AG08395 (cell line): ENCODE results near the gene PRCP.
A peak's percentile ranks its signal among the peaks of the same experiment; 100 is the strongest.

Experiments used
- DNase-seq: peaks from one replicate; pipeline ENCODE4 v3.0.0; 2012; ENCODE audit warnings: mixed read lengths, low spot score

PRCP gene

DNA sequence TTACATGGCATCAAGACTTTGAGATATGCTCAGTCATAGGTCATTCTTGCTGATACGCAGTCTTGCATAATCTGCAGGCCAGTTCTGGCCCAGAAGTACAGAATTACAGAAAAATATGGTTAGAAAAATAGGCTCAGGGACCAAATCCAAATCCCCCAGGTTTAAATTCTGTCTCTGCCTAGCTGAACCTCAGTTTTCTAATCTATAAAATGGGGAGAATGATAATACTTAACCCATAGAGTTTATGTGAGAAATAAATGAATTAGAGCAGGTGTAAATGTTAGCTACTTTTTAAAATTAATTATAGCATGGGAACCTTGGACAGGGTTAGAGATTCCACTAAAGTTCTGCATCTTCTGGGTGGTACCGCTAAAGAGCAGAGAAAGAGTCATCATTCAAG is 114.2 kb downstream of the PRCP start:
- no peak for DNase-seq

GRCh38 chr11:82782825-82783374 is 117.3 kb downstream of the PRCP start:
- no peak for DNase-seq

DNA sequence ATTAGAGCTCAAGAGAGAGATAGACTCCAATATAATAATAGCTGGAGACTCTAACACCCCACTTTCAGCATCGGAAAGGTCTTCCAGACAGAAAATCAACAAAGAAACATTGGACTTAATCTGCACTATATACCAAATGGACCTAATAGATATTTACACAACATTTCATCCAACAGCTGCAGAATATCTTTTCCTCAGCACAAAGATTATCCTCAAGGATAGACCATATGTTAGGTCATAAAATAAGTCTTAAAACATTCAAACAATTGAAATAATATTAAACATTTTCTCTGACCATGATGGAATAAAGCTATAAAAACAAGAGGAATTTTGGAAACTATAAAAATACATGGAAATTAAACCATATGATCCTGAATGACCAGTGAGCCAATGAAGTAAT is 121.5 kb downstream of the PRCP start:
- no peak for DNase-seq

GRCh38 chr11:82776377-82776776 is 123.9 kb downstream of the PRCP start:
- no peak for DNase-seq

DNA sequence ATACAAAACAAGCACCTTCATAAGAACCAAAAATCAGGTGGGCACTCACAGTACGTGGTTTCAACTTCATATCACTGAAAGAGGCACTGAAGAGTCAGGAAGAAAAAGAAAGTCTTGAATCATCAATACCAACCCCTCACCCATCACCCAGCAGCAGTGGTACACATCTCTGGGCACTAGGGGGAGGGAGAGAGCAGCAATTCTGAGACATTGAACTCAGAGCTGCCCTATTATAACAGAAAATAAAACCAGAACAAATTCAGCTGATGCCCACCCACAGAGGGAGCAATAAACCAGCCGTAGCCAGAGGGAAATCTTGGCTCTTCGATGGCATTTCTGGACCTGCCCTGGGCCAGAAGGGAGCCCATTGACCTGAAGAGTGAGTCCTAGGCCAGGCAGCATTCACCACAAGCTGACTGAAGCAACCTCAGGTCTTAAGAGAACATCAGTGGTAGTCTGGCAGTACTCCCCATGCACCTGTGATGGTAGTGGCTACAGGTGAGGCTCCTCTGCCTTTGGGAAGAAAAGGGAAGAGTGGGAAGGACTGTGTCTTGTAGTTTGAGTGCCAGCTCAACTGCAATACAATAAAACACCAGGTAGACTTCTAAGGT is 124.4 kb downstream of the PRCP start:
- peak; percentile 69 for DNase-seq

DNA sequence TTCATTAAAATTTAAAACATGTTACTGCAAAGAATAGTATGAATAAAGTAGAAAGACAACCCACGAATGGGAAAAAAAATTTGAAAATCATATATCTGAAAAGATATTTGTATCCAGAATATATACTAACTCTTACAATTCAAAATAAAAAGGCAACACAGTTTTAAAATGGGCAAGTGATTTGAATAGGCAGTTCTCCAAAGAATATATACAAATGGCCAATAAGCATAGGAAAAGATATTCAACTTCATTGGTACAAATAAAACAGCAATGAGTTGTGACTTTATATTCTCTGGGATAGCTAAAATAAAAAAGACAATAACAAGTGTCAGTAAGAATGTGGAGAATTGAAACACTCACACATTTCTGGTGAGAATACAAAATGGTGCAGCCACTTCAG is 125.0 kb downstream of the PRCP start:
- DNase-seq, result no peak
